GM06990 (cell line): ENCODE measurements around the gene HM13.
"Not testable (repeated sequence)": the region's sequence is repeated elsewhere in the genome, so short reads cannot be mapped to it uniquely, and the experiment has no call there.

Source experiments
- DNase-seq: peaks from one replicate; pipeline ENCODE4 v3.0.0-alpha.2; 2011; ENCODE audit not compliant: insufficient read length; ENCODE audit errors: extremely low read depth
- H3K27me3 ChIP-seq: replicated peaks from 2 replicates; pipeline ENCODE4 v1.6.0; 2011; ENCODE audit warnings: low read length; ENCODE audit not compliant: control insufficient read depth, insufficient read depth
- H3K36me3 ChIP-seq: 2 replicates; pipeline ENCODE4 v1.5.1; 2011; ENCODE audit warnings: low read length; ENCODE audit not compliant: control insufficient read depth, insufficient read depth
- H3K4me3 ChIP-seq: replicated peaks from 2 replicates; pipeline ENCODE4 v1.5.1; 2011; ENCODE audit warnings: low read depth, mild to moderate bottlenecking, control low read depth, low read length
- CTCF ChIP-seq: IDR thresholded peaks from 2 replicates; pipeline ENCODE4 v1.5.1; 2011; ENCODE audit warnings: low read length, control low read depth, mild to moderate bottlenecking, inconsistent platforms; ENCODE audit not compliant: insufficient read depth, poor library complexity, severe bottlenecking

Gene HM13

GRCh38 chr20:31536575-31536974, 22.3 kb downstream of the HM13 start:
- no peak for DNase-seq
- TF ChIP-seq CTCF: no peak
- Histone ChIP-seq H3K4me3 (no peak overlapping the region), H3K36me3 (peaks cover 43% of the 10 kb centered on the region), H3K27me3 (no peaks in the 10 kb centered on the region)

- no peaks in the 10 kb centered on the region for H3K27me3 ChIP-seq
- DNase-seq: no peak
- H3K36me3 ChIP-seq: peaks cover 49% of the 10 kb centered on the region
- H3K4me3 ChIP-seq: no peak overlapping the region
- no peak for TF ChIP-seq CTCF
These were observed 23.1 kb downstream of the HM13 start for GRCh38 chr20:31537116-31537871.

GRCh38 chr20:31537890-31538289, 23.6 kb downstream of the HM13 start:
- Histone ChIP-seq H3K27me3 (no peaks in the 10 kb centered on the region), H3K36me3 (peaks cover 46% of the 10 kb centered on the region), H3K4me3 (no peak overlapping the region)
- no peak for DNase-seq
- TF ChIP-seq CTCF: no peak

GRCh38 chr20:31538326-31538725, 24.1 kb downstream of the HM13 start:
- no peak for TF ChIP-seq CTCF
- H3K4me3 ChIP-seq: no peak overlapping the region
- peaks cover 46% of the 10 kb centered on the region for H3K36me3 ChIP-seq
- no peaks in the 10 kb centered on the region for H3K27me3 ChIP-seq
- no peak for DNase-seq

DNA sequence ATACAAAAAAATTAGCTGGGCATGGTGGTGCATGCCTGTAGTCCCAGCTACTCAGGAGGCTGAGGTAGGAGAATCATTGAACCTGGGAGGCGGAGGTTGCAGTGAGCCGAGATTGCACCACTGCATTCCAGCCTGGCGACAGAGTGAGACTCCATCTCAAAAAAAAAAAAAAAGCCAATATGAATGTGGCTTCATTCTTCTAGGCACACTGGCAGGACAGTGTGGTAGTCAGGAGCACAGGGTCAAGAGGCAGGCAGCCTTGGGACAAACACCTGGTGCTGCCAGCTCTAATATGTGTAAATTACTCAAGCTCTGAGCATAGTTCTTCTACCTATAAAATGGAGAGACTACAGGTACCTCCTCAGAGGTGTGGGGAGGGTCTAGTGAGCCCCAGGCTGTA, 25.4 kb downstream of the HM13 start:
- not testable (repeated sequence) for DNase-seq, H3K4me3 ChIP-seq, H3K27me3 ChIP-seq
- peaks cover 42% of the 10 kb centered on the region for H3K36me3 ChIP-seq

GRCh38 chr20:31540406-31540805, 26.2 kb downstream of the HM13 start:
- Histone ChIP-seq H3K27me3 (no peaks in the 10 kb centered on the region), H3K36me3 (peaks cover 44% of the 10 kb centered on the region), H3K4me3 (no peak overlapping the region)
- no peak for DNase-seq
- no peak for TF ChIP-seq CTCF
